ENCODE data around the gene CLDN14. TPM values are rescaled to one million over a fixed set of nuclear protein-coding genes. Genes with fewer than 3 reads are reported as not detected.

The CLDN14 gene
- total RNA-seq, 2 experiments from 2014 or later, result not detected

- Histone ChIP-seq H3K27ac (ENCODE audit: low read depth in 1 of 2, low read length in 2 of 2) (no peak overlapping the region), H3K9me3 (ENCODE audit: control insufficient read depth in 1 of 2, insufficient read depth in 1 of 2, low read length in 2 of 2) (no peaks in the 10 kb centered on the region), H3K27me3 (ENCODE audit: control insufficient read depth in 1 of 2, insufficient read depth in 2 of 2, low read length in 2 of 2) (no peaks in the 10 kb centered on the region), H3K4me1 (ENCODE audit: insufficient read depth, low read length) (no peaks in the 10 kb centered on the region), H3K36me3 (ENCODE audit: insufficient read depth, low read length) (no peaks in the 10 kb centered on the region), H3K4me3 (ENCODE audit: low read length) (no peak overlapping the region)
- H3K9me3 Mint-ChIP-seq, result no peaks in the 10 kb centered on the region
- intact Hi-C loops (cut with DNase I, micrococcal nuclease), result no loop called here
- CTCF ChIA-PET, result no interaction called here
- ATAC-seq (ENCODE audit: poor library complexity) (no peak), DNase-seq (no peak)
- peaks cover under 1% of the 10 kb centered on the region for H3K27me3 Mint-ChIP-seq
- no peak for TF ChIP-seq CTCF (IDR thresholded peaks at IDR 0.05)
- H3K4me3 Mint-ChIP-seq, result no peak overlapping the region
- H3K27ac Mint-ChIP-seq, result no peak overlapping the region
- H3K36me3 Mint-ChIP-seq (ENCODE audit: low read depth), result no peaks in the 10 kb centered on the region
- POLR2A ChIA-PET, result no interaction called here
- no peaks in the 10 kb centered on the region for H3K4me1 Mint-ChIP-seq (ENCODE audit: low read depth)
Measured at GRCh38 chr21:36482181-36482580, 2.3 kb upstream of the CLDN14 start.

DNA sequence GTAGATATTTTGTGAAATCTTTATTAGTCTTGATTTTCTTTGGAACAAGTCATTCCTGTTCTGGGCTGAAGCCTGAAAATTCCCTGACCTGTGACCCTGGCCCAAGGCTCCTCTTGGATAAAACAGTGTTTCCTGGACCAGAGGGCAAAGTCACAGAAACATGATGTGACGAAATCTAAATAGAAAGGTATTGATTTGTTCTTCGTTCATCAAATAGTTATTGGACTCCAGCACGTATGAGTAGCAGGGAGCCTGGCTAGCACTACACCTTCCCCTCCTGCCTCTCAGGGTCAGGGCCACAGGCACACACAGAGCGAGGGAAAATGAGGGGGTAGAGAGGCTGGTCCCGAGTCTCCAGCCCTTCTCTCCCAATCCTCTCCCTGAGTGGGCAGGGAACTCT, 1.7 kb upstream of the CLDN14 start:
- H3K27me3 Mint-ChIP-seq, result no peaks in the 10 kb centered on the region
- ATAC-seq (ENCODE audit: poor library complexity) (no peak), DNase-seq (no peak)
- H3K4me1 Mint-ChIP-seq (ENCODE audit: low read depth), result no peaks in the 10 kb centered on the region
- ChIA-PET CTCF (no interaction called here), POLR2A (no interaction called here)
- no peak overlapping the region for H3K4me3 Mint-ChIP-seq
- no peaks in the 10 kb centered on the region for H3K9me3 Mint-ChIP-seq
- no peaks in the 10 kb centered on the region for H3K4me1 ChIP-seq (ENCODE audit: insufficient read depth, low read length)
- H3K36me3 ChIP-seq (ENCODE audit: insufficient read depth, low read length), result no peaks in the 10 kb centered on the region
- H3K9me3 ChIP-seq (ENCODE audit: control insufficient read depth in 1 of 2, insufficient read depth in 1 of 2, low read length in 2 of 2), result no peaks in the 10 kb centered on the region
- TF ChIP-seq CTCF (IDR thresholded peaks at IDR 0.05), result no peak
- H3K27me3 ChIP-seq (ENCODE audit: control insufficient read depth in 1 of 2, insufficient read depth in 2 of 2, low read length in 2 of 2), result no peaks in the 10 kb centered on the region
- no peak overlapping the region for H3K4me3 ChIP-seq (ENCODE audit: low read length)
- intact Hi-C loops (cut with DNase I, micrococcal nuclease), result no loop called here
- H3K27ac Mint-ChIP-seq, result no peak overlapping the region
- H3K27ac ChIP-seq (ENCODE audit: low read depth in 1 of 2, low read length in 2 of 2), result no peak overlapping the region
- no peaks in the 10 kb centered on the region for H3K36me3 Mint-ChIP-seq (ENCODE audit: low read depth)

- ChIA-PET CTCF (no interaction called here), POLR2A (no interaction called here)
- Histone ChIP-seq H3K4me1 (ENCODE audit: insufficient read depth, low read length) (no peaks in the 10 kb centered on the region), H3K27me3 (ENCODE audit: control insufficient read depth in 1 of 2, insufficient read depth in 2 of 2, low read length in 2 of 2) (no peaks in the 10 kb centered on the region), H3K27ac (ENCODE audit: low read depth in 1 of 2, low read length in 2 of 2) (no peak overlapping the region), H3K36me3 (ENCODE audit: insufficient read depth, low read length) (no peaks in the 10 kb centered on the region), H3K4me3 (ENCODE audit: low read length) (no peak overlapping the region), H3K9me3 (ENCODE audit: control insufficient read depth in 1 of 2, insufficient read depth in 1 of 2, low read length in 2 of 2) (no peaks in the 10 kb centered on the region)
- Mint-ChIP-seq H3K36me3 (ENCODE audit: low read depth) (no peaks in the 10 kb centered on the region), H3K4me1 (ENCODE audit: low read depth) (no peaks in the 10 kb centered on the region), H3K27ac (no peak overlapping the region), H3K27me3 (no peaks in the 10 kb centered on the region), H3K9me3 (no peaks in the 10 kb centered on the region), H3K4me3 (no peak overlapping the region)
- no peak for DNase-seq
- intact Hi-C loops (cut with DNase I, micrococcal nuclease), result no loop called here
- TF ChIP-seq CTCF (IDR thresholded peaks at IDR 0.05), result no peak
- no peak for ATAC-seq (ENCODE audit: poor library complexity)
Measured at GRCh38 chr21:36480618-36481017, 696 bp upstream of the CLDN14 start.

Measured in CD4-positive, alpha-beta T cell (primary cell).